Lower leg skin (tissue), 3 donors: ENCODE data around the gene CLSTN2.

Source experiments
- POLR2A ChIP-seq, 2 donors: fragments of 450-650 bp; IDR thresholded peaks; one replicate each; pipeline ENCODE4 v1.6.1; 2016 to 2017; ENCODE audit warnings: antibody characterized with exemption in 2 of 2, mild to moderate bottlenecking in 1 of 2, moderate library complexity in 1 of 2
- TF ChIP-seq, protein P1 (sequence below), 3 donors: fragments of 450-650 bp; IDR thresholded peaks; one replicate each; pipeline ENCODE4 v1.5.1; 2016; ENCODE audit warnings: antibody characterized with exemption in 3 of 3, mild to moderate bottlenecking in 3 of 3, moderate library complexity in 2 of 3

DNA sequence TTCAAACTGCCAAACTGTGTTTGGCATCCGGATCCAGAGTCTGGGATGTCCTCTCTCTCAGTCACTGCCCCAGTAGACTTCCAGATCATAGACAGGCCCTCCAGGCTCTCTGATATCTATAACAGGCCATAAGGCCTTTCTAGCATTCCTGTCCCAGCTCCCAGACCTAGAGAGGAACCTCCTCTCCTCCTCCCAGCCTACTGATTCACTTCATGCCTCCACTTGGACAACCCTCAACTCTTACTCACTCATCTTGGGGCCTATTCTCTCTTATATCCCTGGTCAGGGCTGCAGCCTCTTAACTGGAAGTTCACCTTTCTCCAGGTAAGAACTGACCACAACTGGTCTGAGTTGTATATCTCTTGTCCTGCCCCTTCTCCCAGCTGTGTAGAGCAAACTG lies 489.2 kb downstream of the CLSTN2 start:
- no peak for TF ChIP-seq POLR2A (IDR thresholded peaks at IDR 0.05)
- TF ChIP-seq, protein P1, sequence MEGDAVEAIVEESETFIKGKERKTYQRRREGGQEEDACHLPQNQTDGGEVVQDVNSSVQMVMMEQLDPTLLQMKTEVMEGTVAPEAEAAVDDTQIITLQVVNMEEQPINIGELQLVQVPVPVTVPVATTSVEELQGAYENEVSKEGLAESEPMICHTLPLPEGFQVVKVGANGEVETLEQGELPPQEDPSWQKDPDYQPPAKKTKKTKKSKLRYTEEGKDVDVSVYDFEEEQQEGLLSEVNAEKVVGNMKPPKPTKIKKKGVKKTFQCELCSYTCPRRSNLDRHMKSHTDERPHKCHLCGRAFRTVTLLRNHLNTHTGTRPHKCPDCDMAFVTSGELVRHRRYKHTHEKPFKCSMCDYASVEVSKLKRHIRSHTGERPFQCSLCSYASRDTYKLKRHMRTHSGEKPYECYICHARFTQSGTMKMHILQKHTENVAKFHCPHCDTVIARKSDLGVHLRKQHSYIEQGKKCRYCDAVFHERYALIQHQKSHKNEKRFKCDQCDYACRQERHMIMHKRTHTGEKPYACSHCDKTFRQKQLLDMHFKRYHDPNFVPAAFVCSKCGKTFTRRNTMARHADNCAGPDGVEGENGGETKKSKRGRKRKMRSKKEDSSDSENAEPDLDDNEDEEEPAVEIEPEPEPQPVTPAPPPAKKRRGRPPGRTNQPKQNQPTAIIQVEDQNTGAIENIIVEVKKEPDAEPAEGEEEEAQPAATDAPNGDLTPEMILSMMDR (IDR thresholded peaks at IDR 0.05) = no peak
